ENCODE results near the gene MCF2L. TPM values are rescaled to one million over a fixed set of nuclear protein-coding genes. Genes with fewer than 3 reads are reported as not detected.

MCF2L gene
- total RNA-seq, 6 experiments from 2014 or later: 9.6 to 18.4 (median 11.7) TPM

GRCh38 chr13:113031465-113031864, 62.5 kb downstream of the MCF2L start:
- H3K27ac ChIP-seq: no peak overlapping the region
- intact Hi-C loops (cut with DNase I): loop anchor here (5.0 kb wide), 1 partner anchor 89 kb away; no protein-coding TSS in a partner anchor
- peak in 1 of 3 donors; percentile 31 for DNase-seq

GRCh38 chr13:113032291-113032690, 63.3 kb downstream of the MCF2L start:
- ATAC-seq: no peak
- peaks cover 0 to 5% (median 0%) of the 10 kb centered on the region in 4 donors for H3K4me1 ChIP-seq
- H3K27me3 ChIP-seq: no peaks in the 10 kb centered on the region
- H3K9me3 ChIP-seq: no peaks in the 10 kb centered on the region
- peak in 1 of 3 donors; percentile 10 for DNase-seq
- H3K36me3 ChIP-seq: no peaks in the 10 kb centered on the region
- intact Hi-C loops (cut with DNase I): loop anchor here (5.0 kb wide), 1 partner anchor 90 kb away; no protein-coding TSS in a partner anchor
- H3K4me3 ChIP-seq: no peak overlapping the region
- TF ChIP-seq CTCF (IDR thresholded peaks at IDR 0.05) (no peak), POLR2A (IDR thresholded peaks at IDR 0.05) (no peak)
- WGBS (ENCODE audit: insufficient coverage, low coverage, low lambda C conversion rate, missing lambda C conversion rate): 86% methylated on average over 10 of the region's 10 CpGs
- no peak overlapping the region for H3K27ac ChIP-seq

More at GRCh38 chr13:113031465-113031864, 62.5 kb downstream of the MCF2L start:
- H3K27me3 ChIP-seq: no peaks in the 10 kb centered on the region
- H3K36me3 ChIP-seq: no peaks in the 10 kb centered on the region
- TF ChIP-seq POLR2A (IDR thresholded peaks at IDR 0.05): no peak
- no peak for ATAC-seq
- 83% methylated on average over 2 of the region's 7 CpGs for WGBS (ENCODE audit: insufficient coverage, low coverage, low lambda C conversion rate, missing lambda C conversion rate)
- H3K4me1 ChIP-seq: peaks cover 0 to 5% (median 0%) of the 10 kb centered on the region in 4 donors
- H3K4me3 ChIP-seq: no peak overlapping the region
- no peaks in the 10 kb centered on the region for H3K9me3 ChIP-seq

GRCh38 chr13:113033054-113033850, 64.2 kb downstream of the MCF2L start:
- DNase-seq (no peak), ATAC-seq (no peak)
- Histone ChIP-seq H3K4me3 (no peak overlapping the region), H3K4me1 (peaks cover 0 to 5% (median 0%) of the 10 kb centered on the region in 4 donors), H3K9me3 (no peaks in the 10 kb centered on the region), H3K27ac (no peak overlapping the region), H3K27me3 (no peaks in the 10 kb centered on the region), H3K36me3 (no peaks in the 10 kb centered on the region)
- no peak for TF ChIP-seq CTCF (IDR thresholded peaks at IDR 0.05)
- no peak for TF ChIP-seq POLR2A (IDR thresholded peaks at IDR 0.05)
- intact Hi-C loops (cut with DNase I): loop anchor here (5.0 kb wide), 1 partner anchor 91 kb away; no protein-coding TSS in a partner anchor
- 71% methylated on average over 12 of the region's 43 CpGs for WGBS (ENCODE audit: insufficient coverage, low coverage, low lambda C conversion rate, missing lambda C conversion rate)

GRCh38 chr13:113034451-113035212, 65.6 kb downstream of the MCF2L start:
- peak in 1 of 3 donors; percentile 63 for DNase-seq
- 62% methylated on average over 13 of the region's 35 CpGs for WGBS (ENCODE audit: insufficient coverage, low coverage, low lambda C conversion rate, missing lambda C conversion rate)
- intact Hi-C loops (cut with DNase I): loop anchor here (5.0 kb wide), 1 partner anchor 92 kb away; no protein-coding TSS in a partner anchor

More at GRCh38 chr13:113034451-113035212, 65.6 kb downstream of the MCF2L start:
- ATAC-seq: peak; percentile 89 to 97 (median 95)
- H3K4me3 ChIP-seq: no peak overlapping the region
- no peak overlapping the region for H3K27ac ChIP-seq
- TF ChIP-seq POLR2A (IDR thresholded peaks at IDR 0.05) (no peak), CTCF (IDR thresholded peaks at IDR 0.05) (peak; percentile 68 to 76 (median 73))
- no peaks in the 10 kb centered on the region for H3K27me3 ChIP-seq
- peaks cover 0 to 5% (median 0%) of the 10 kb centered on the region in 4 donors for H3K4me1 ChIP-seq
- H3K36me3 ChIP-seq: no peaks in the 10 kb centered on the region
- H3K9me3 ChIP-seq: no peaks in the 10 kb centered on the region
